H9 (cell line): ENCODE measurements around the gene FMN1. TPM values are rescaled to one million over a fixed set of nuclear protein-coding genes. Genes with fewer than 3 reads are reported as not detected.

Experiments used
- DNase-seq: peaks from one replicate; pipeline ENCODE4 v3.0.0-alpha.2; 2017
- H2AFZ ChIP-seq: one replicate; pipeline ENCODE4 v1.6.1; 2013; ENCODE audit warnings: mild to moderate bottlenecking, low read length, control low read depth, moderate library complexity
- H2AK5ac ChIP-seq: 2 replicates; pipeline ENCODE4 v1.6.1; 2013; ENCODE audit warnings: low read length, control low read depth, mixed read lengths; ENCODE audit not compliant: insufficient read length
- H2BK120ac ChIP-seq: one replicate; pipeline ENCODE4 v1.6.1; 2013; ENCODE audit warnings: low read depth, mild to moderate bottlenecking, low read length, control low read depth, inconsistent platforms; ENCODE audit not compliant: poor library complexity, severe bottlenecking
- H2BK12ac ChIP-seq: 2 replicates; pipeline ENCODE4 v1.6.1; 2013; ENCODE audit warnings: low read length, control low read depth, mixed read lengths, low read depth; ENCODE audit not compliant: insufficient read length
- H2BK15ac ChIP-seq: 2 replicates; pipeline ENCODE4 v1.6.1; 2013; ENCODE audit warnings: low read depth, low read length, control low read depth
- H2BK20ac ChIP-seq: one replicate; pipeline ENCODE4 v1.6.1; 2013; ENCODE audit warnings: low read depth, mild to moderate bottlenecking, low read length, control low read depth, inconsistent platforms; ENCODE audit not compliant: poor library complexity, severe bottlenecking
- H2BK5ac ChIP-seq: 2 replicates; pipeline ENCODE4 v1.6.1; 2013; ENCODE audit warnings: low read length, control low read depth, mixed read lengths; ENCODE audit not compliant: insufficient read length
- H3K14ac ChIP-seq: 2 replicates; pipeline ENCODE4 v1.6.1; 2013; ENCODE audit warnings: low read length, control low read depth; ENCODE audit not compliant: insufficient read depth
- H3K18ac ChIP-seq: 2 replicates; pipeline ENCODE4 v1.6.1; 2013; ENCODE audit warnings: low read depth, mild to moderate bottlenecking, mixed read lengths, low read length, control low read depth; ENCODE audit not compliant: insufficient read length
- H3K23ac ChIP-seq: 2 replicates; pipeline ENCODE4 v1.6.1; 2013; ENCODE audit warnings: low read length, control low read depth, mixed read lengths, low read depth; ENCODE audit not compliant: insufficient read length
- H3K23me2 ChIP-seq: 2 replicates; pipeline ENCODE4 v1.6.1; 2013; ENCODE audit warnings: low read depth, mild to moderate bottlenecking, mixed read lengths, low read length, control low read depth; ENCODE audit not compliant: insufficient read length, poor library complexity, severe bottlenecking
- H3K27ac ChIP-seq: 2 replicates; pipeline ENCODE4 v1.5.1; 2013; ENCODE audit warnings: low read length, control low read depth, mixed read lengths, low read depth; ENCODE audit not compliant: insufficient read length
- H3K27me3 ChIP-seq: 2 replicates; pipeline ENCODE4 v1.6.1; 2013; ENCODE audit warnings: low read length, control low read depth, inconsistent platforms; ENCODE audit not compliant: insufficient read depth
- H3K4ac ChIP-seq: 2 replicates; pipeline ENCODE4 v1.6.1; 2013; ENCODE audit warnings: low read depth, mild to moderate bottlenecking, control low read depth, inconsistent platforms, low read length, moderate library complexity
- H3K4me1 ChIP-seq: 2 replicates; pipeline ENCODE4 v1.6.1; 2013; ENCODE audit warnings: low read length, control low read depth, inconsistent platforms; ENCODE audit not compliant: insufficient read depth
- H3K4me2 ChIP-seq: 2 replicates; pipeline ENCODE4 v1.6.1; 2013; ENCODE audit warnings: low read length, control low read depth, mixed read lengths; ENCODE audit not compliant: insufficient read length, insufficient read depth
- H3K56ac ChIP-seq: 2 replicates; pipeline ENCODE4 v1.6.1; 2013; ENCODE audit warnings: low read depth, mild to moderate bottlenecking, mixed read lengths, low read length, control low read depth; ENCODE audit not compliant: insufficient read length
- H3K79me1 ChIP-seq: 2 replicates; pipeline ENCODE4 v1.6.1; 2013; ENCODE audit warnings: low read depth, mild to moderate bottlenecking, moderate library complexity, low read length, control low read depth, inconsistent platforms; ENCODE audit not compliant: insufficient read depth, poor library complexity, severe bottlenecking
- H3K79me2 ChIP-seq: 2 replicates; pipeline ENCODE4 v1.6.1; 2013; ENCODE audit warnings: low read length, control low read depth, inconsistent platforms; ENCODE audit not compliant: insufficient read depth
- H3K9ac ChIP-seq: 2 replicates; pipeline ENCODE4 v1.6.1; 2013; ENCODE audit warnings: low read length, control low read depth, mixed read lengths; ENCODE audit not compliant: insufficient read length; ENCODE audit errors: extremely low read depth
- H3K9me3 ChIP-seq: one replicate; pipeline ENCODE4 v1.6.1; 2013; ENCODE audit warnings: low read depth, low read length, inconsistent platforms; ENCODE audit not compliant: control insufficient read depth
- H3T11ph ChIP-seq: one replicate; pipeline ENCODE4 v1.6.1; 2013; ENCODE audit warnings: mild to moderate bottlenecking, low read length, control low read depth, inconsistent platforms
- H4K20me1 ChIP-seq: one replicate; pipeline ENCODE4 v1.6.1; 2013; ENCODE audit not compliant: control insufficient read depth, insufficient read length, insufficient read depth
- H4K5ac ChIP-seq: 2 replicates; pipeline ENCODE4 v1.6.1; 2013; ENCODE audit warnings: low read depth, mild to moderate bottlenecking, mixed read lengths, low read length, control low read depth; ENCODE audit not compliant: insufficient read length
- H4K8ac ChIP-seq: replicated peaks from 2 replicates; pipeline ENCODE4 v1.6.1; 2013; ENCODE audit warnings: low read length, control low read depth, mixed read lengths, low read depth; ENCODE audit not compliant: insufficient read length
- H4K91ac ChIP-seq: 2 replicates; pipeline ENCODE4 v1.6.1; 2013; ENCODE audit warnings: low read depth, mild to moderate bottlenecking, moderate library complexity, mixed read lengths, low read length, control low read depth; ENCODE audit not compliant: insufficient read length
- H3K27ac Mint-ChIP-seq, 3 experiments: 2 replicates in 2 of 3; 3 replicates in 1 of 3; pipeline ENCODE4 v1.8.0; 2020 to 2021; ENCODE audit warnings: mixed read lengths in 3 of 3, mild to moderate bottlenecking in 1 of 3, moderate library complexity in 1 of 3
- H3K27me3 Mint-ChIP-seq: 2 replicates; pipeline ENCODE4 v1.8.0; 2021; ENCODE audit warnings: low read depth, mild to moderate bottlenecking, moderate library complexity, mixed read lengths
- H3K36me3 Mint-ChIP-seq, 3 experiments: 2 replicates in 2 of 3; 3 replicates in 1 of 3; pipeline ENCODE4 v1.8.0; 2020 to 2021; ENCODE audit warnings: low read depth in 3 of 3, mixed read lengths in 3 of 3; ENCODE audit not compliant: insufficient read depth in 1 of 3
- H3K4me1 Mint-ChIP-seq, 2 experiments: 2 replicates each; pipeline ENCODE4 v1.8.0; 2020; ENCODE audit warnings: mixed read lengths in 2 of 2
- H3K4me3 Mint-ChIP-seq, 2 experiments: 2 replicates in 1 of 2; 3 replicates in 1 of 2; pipeline ENCODE4 v1.8.0; 2020 to 2021; ENCODE audit warnings: mild to moderate bottlenecking in 2 of 2, mixed read lengths in 2 of 2, moderate library complexity in 1 of 2
- H3K9me3 Mint-ChIP-seq, 2 experiments: 2 replicates in 1 of 2; 3 replicates in 1 of 2; pipeline ENCODE4 v1.8.0; 2020; ENCODE audit warnings: mild to moderate bottlenecking in 2 of 2, mixed read lengths in 2 of 2, moderate library complexity in 1 of 2
- CTCF ChIP-seq: fragments of 200-600 bp; sonication (generic); conservative IDR thresholded peaks from 3 replicates; pipeline ENCODE4 v1.8.0; 2021; ENCODE audit warnings: antibody characterized with exemption, mild to moderate bottlenecking
- WGBS: extraction: QIAGEN DNeasy Blood & Tissue Kit; methylation state at CpG from one replicate; pipeline ENCODE4 v1.1.7; 2013; ENCODE audit warnings: missing lambda C conversion rate, low lambda C conversion rate, mixed read lengths; ENCODE audit not compliant: insufficient read length; ENCODE audit errors: extremely low coverage; 5-methylcytosine and 5-hydroxymethylcytosine counted together
- total RNA-seq: library from RNA; stranded (reverse); gene quantifications from 2 replicates; pipeline ENCODE4 v1.2.1, GENCODE V29; 2021

The FMN1 gene
- total RNA-seq, 1 experiment from 2014 or later: 1.9 TPM

DNA sequence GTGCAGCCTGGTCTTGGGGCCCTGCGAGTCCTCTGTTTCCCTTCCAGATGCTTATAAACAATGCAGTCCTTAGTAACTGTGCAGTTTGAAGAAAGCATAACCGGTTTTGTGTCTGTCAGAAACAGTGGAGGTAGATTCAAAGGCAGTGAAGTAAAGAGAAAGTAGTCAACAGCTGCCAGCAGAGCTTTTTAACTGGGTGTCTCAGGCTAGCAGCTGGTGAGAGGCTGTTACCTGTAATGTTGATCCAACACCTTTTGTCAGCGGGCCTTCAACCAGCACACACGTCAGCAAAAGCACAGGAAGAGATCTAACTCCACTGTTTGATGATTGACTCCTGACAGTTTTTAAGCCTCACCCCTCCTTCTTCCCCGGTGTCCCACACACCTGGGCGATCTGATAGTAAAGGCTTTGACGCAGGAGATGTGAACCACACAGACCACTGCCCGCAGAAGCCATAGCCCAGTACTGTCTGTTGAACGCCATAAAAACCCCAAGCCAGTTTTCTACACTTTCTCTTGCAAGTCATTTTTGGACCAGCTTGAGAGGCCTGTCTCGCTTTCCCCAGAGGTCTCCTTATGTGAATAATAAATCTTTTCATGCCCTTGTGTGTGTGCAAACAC lies 178.0 kb downstream of the FMN1 start:
- Mint-ChIP-seq H3K27me3 (no peaks in the 10 kb centered on the region; the same call in 1 of the 2 replicates), H3K9me3 (peaks cover 0 to 2% of the 10 kb centered on the region in 2 experiments; a peak in 1 of 5 replicates), H3K4me3 (no peak overlapping the region), H3K36me3 (peaks cover 0 to 4% (median 0%) of the 10 kb centered on the region in 3 experiments; a peak in 2 of 7 replicates), H3K4me1 (peaks cover 11 to 12% of the 10 kb centered on the region in 2 experiments), H3K27ac (no peak overlapping the region)
- TF ChIP-seq CTCF: no peak
- Histone ChIP-seq H3K23me2 (no peaks in the 10 kb centered on the region), H3K14ac (no peak overlapping the region), H4K20me1 (no peaks in the 10 kb centered on the region), H2BK20ac (no peak overlapping the region), H3K18ac (no peak overlapping the region), H3T11ph (no peak overlapping the region), H4K91ac (no peak overlapping the region), H2AK5ac (no peak overlapping the region), H3K27ac (no peak overlapping the region), H3K79me2 (no peaks in the 10 kb centered on the region), H2BK5ac (no peak overlapping the region), H3K9ac (no peak overlapping the region), H3K4me2 (no peak overlapping the region), H4K8ac (no peak overlapping the region), H3K56ac (no peak overlapping the region), H2BK120ac (no peak overlapping the region), H2BK15ac (no peak overlapping the region), H4K5ac (no peak overlapping the region), H3K27me3 (no peaks in the 10 kb centered on the region), H2AFZ (no peak overlapping the region), H3K4me1 (no peaks in the 10 kb centered on the region), H2BK12ac (no peak overlapping the region), H3K9me3 (no peaks in the 10 kb centered on the region), H3K79me1 (no peaks in the 10 kb centered on the region), H3K23ac (no peak overlapping the region), H3K4ac (no peak overlapping the region)
- no peak for DNase-seq
- no CpG with 5 or more reads among the region's 10 CpGs for WGBS
